NCI-H187 (cell line): ENCODE data around the gene VILL.
"Not testable (repeated sequence)": the region's sequence is repeated elsewhere in the genome, so short reads cannot be mapped to it uniquely, and the experiment has no call there.

Experiments used
- DNase-seq, 2 experiments: peaks; one replicate each; lab custom pipeline; 2025; lab: John Stamatoyannopoulos, UW

VILL gene

DNA sequence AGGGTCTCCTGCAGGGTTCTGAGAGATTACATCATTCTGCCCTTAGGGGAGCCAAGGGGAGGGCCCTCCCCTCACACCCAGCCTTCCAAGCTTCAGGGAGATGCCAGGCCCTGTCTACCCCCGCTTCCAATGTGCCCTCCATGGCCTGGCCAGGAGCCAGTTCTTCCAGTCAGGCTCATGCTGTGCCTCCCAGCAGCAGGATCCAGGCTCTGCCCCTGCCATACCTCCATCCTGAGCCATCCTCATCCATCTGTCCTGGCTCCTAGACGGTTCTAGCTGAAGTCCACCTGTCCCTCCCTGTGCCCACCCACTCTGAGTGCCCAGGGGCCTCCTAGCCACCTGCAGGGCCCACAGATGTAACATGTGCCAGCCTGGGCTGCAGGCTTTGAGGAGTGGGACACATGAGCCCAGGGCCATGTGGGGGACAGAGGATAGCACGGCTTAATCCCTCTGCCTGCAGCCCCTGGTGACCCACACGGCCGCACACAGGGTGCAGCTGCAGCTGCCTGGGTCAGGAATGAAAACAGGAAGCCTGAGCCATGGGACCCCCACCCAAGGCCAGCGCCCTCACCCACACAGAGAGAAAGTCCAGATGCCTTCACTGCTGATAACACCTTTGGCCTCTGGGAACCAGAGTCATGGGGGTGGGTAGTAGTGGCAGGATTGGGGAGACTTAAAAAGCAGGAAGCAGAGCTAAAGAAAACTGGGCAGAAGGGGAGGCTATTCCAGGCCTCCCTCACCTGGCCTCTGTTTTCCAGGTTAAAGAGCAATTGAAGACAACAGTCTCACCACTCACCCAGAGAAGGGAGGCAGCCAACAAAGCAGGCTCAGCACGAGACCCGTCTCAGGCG is 27.1 kb downstream of the VILL start:
- DNase-seq: no peak

DNA sequence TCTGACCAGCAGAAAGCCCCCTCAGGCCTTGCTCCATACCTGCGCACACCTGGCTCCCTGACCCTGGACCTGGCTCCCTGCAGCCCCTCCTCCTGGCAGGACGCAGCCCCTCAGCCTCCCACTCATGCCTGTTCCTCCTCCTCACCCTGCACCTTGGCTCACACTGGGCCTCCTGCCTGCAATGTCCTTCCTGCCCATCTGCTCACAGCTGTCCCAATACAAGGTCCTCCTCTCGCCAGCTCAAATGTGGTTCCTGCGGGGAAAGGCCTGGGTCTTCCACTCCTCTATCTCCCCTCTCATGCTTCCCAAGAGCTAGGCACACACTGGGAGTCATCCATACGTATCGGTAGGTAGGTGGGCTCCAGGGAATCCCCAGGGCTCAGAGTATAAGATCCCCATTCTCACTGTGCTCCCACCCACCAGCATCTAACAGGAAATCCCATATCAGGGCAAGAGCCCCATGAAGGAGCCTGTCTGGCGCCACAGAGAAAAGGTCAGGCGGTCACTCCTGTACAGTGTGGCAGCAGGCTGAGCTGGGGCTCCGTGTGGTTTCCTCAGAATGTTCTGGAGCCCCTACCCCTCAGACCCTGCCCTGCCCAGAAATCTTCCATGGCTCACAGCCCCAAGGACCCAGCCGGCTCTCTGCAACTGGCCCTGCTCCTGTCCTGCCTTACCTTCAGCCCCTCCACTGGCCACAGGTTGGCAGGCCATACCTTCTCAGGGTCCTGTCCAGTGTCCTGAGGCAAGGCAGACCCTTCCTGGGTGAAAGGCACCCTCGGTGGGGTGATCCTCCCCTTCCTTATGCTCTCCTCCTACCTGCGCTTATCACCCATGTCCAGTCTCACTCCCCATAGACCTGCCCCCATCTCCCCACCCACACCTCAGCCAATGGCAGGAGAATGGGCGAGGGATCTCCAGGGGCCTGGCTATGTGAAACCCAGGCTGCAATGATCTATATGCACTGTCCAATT is 28.0 kb downstream of the VILL start:
- no peak for DNase-seq

DNA sequence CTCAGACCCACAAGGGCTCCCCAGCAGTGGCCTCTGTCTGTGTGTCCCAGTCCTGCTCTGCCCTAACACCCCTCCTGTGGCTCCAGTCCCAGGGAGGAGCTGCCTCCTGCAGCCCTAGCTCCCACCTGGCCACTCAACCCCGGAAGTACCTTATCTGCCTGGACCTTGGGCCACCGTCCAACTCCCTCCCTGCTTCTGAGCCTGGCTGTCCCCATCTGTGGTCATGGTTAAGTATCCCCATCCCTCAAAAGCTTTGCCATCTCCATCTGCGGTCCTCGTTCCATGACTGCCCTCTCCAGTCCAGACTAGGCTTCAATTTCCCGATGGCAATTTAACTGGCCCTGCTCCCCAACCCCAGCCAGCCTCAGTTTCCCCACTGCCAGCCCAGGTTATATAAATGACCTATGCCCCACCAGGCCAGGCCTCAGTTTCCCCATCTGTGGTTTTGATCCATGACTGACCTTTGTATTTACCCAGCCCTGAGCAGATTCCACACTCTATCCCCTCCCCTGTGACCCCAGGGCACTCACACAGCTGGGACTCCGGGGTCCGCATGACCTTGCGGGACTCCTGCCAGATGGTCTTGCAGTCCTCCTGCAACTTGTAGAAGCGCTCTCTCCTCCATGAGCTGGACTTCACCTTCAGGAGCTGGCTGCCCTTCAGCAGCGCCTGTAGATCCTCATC is 29.2 kb downstream of the VILL start:
- DNase-seq: no peak

DNA sequence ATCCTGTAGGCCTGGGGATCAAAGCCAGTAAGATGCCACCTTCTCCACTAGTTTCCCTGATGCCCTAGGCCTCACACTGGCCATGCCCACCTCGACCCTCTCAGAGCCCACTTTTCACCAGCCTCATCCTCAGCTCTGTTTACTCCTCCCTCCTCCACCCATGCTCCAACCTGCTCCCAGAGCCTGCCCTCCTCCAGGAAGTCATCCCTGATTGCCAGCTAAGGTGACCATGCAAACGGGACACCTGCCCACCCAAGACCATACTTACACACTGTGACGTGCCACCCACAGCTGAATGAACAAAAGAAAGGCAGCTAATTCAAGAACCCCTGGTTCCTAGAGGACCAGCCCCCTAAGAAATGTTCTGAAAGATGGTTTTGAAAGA is 29.7 kb downstream of the VILL start:
- no peak for DNase-seq

DNA sequence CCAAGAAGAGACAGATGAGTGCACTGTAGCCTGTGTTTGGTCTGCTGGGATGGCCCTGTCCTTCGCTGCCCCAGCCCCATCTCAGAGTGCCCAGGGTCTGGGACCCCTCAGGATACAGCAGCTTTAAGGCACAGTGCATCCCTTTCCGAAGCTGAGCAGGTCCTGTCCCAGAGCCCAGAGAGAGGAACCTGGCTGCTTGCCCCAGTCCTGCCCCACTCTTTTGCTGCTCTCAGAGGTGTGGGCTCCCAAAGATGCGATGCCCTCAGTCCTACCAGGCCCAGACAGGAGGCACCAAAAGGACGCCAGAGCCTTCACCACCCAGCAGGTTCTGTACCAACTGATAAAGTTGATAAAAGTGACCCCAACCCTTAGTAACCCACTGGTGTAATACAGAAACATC is 30.6 kb downstream of the VILL start:
- no peak for DNase-seq

DNA sequence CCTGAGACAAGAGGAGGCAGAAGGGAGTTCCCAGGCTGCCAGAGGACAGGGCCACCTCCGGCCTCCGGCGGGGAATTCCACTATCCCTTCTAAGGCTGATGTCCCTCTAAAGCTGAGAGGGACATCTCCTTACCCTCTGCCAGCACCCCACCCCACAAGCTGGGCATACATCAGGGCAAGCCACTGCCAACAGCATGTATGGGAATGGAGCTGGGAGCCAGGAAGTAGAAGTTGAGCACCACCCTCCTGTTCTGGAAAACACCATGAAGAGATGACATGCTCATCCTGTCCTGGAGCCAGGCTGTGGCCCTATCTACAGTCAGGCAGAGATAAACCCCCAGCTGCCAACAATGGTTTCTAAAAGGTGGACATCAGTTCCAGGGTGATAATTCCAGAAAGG is 31.7 kb downstream of the VILL start:
- DNase-seq: no peak

DNA sequence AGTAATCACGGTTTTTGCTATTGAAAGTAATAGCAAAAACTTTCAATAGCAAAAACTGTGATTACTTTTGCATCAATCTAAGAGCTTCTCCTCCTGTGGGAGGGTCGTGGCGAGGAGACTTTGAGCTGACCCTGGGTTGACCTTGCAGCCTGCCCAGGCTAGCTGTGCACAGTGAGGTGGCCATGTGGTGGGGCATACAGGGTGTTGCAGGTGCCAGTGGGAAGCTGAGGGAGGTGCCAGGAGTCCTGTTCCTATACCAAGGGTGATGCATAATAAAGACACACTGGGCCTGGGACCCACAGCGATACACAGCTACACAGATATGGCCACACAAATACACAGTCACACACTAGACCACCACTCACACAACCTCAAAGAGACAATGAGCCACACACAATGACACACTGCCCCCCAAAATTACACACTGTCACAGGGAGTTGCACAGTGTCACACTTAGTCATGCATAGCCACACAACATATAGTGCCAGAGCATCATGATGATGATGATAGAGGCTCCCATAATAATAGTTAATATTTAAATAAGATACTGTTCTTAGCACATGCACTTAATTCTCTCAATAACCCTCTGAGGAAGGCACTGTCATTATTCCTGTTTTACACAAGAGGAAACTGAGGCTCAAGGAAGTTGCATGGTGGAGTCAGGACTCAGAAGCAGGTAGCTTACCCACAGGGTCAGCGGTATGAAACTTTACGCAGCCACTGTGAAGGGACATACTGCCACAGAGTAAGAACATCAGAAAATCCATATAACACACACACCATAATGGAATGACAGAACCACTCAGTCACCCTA is 32.5 kb downstream of the VILL start:
- no peak for DNase-seq

DNA sequence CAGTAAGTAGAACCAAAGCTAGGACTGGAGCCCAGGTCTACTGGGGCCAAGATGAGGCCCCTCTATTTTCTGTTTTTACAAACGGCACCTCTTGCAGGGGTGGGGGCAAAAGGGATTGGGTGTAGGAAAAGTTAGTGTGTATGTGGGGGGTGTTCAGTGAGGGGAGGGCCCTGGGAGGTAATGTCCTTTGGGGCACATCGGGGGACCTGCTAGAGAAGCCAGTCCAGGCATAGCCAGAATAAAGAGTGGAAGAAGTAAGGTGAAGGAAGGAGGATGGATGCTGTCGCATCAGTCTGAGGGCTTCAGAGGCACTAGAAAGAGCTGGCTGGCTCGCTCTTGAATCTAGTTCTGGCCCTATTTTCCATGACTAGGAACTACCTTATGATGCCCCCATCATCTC is 36.3 kb downstream of the VILL start:
- DNase-seq: no peak

DNA sequence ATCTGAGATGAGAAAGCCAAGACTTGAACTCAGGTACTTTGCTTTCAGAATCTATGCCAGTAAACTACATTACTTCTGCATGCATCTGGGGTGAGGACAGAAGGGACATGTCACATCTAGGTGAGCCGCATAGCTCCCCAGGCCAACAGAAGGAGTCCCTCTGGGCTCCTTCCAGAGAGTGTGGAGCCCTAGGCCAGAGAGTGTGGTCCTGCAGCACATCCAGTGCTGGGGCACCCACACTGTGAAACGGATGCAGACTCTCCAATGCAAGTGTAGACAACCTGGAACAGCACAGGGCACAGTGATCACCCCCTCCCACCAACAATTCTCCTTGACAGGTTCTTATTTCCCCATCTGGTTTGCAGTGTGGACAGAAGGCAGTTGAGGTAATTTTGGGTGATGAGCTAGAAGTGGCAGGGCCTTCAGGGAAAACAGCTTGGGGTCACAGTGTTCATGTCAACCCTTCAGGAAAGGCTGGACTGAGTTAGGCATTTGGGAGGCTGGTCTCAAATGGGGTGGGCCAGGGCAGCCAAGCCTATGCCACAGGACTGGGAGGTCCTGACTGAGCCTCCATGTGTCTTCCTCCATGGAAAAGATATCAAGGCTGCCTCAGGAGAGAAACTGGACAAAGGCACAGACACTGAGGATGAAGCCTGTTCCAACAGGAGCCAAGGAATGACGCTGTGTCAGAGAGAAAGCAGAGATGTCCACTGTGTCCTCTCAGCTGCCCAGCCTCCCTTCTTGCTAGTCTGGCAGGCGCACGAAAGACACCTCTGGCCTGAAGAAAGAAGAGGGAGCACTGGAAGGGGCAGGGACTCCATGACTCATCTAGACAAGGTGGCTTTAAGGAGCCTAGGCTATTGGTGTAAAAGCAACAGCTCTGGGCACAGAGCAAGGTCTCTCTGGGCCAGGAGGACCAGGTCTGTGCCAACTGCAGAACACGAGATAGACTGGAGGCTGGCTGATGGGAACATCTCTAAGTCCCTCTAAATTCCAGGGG is 37.2 kb downstream of the VILL start:
- no peak for DNase-seq

DNA sequence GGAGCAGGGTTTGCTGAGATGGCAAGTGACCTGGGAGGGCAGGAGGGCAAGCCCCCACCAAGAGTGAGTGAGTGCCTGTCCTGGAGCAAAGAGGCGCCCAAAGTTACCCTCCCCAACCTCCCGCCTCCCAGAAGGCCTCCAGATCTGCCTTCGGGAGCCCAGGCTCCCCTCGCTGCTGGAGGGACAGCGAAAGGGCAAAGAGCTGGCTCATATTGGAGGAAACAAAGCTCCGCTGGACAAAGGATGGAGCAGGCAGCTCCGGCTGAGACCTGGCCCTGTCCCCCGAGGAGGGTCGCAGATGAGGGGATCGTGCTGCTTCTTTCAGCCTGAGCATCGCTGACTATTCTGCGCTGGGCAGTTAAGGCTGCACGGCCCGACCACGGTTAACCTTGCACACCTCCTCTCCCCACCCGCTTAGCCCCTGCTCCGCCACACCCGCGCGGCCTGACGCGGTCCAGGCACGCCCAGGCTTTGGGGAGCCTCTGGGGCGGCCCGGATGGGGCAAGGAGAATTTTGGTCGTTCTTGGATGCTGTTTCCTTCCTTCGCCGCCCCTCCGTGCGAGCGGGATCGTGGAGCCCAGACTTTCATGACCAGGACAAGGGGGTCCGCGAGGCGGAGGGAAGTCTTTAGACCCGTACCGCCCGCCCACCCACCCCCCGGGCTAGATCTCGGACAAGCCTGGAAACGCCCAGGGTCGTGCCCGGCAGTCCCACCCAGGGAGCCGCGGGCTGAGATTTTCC is 38.2 kb downstream of the VILL start:
- DNase-seq: no peak

DNA sequence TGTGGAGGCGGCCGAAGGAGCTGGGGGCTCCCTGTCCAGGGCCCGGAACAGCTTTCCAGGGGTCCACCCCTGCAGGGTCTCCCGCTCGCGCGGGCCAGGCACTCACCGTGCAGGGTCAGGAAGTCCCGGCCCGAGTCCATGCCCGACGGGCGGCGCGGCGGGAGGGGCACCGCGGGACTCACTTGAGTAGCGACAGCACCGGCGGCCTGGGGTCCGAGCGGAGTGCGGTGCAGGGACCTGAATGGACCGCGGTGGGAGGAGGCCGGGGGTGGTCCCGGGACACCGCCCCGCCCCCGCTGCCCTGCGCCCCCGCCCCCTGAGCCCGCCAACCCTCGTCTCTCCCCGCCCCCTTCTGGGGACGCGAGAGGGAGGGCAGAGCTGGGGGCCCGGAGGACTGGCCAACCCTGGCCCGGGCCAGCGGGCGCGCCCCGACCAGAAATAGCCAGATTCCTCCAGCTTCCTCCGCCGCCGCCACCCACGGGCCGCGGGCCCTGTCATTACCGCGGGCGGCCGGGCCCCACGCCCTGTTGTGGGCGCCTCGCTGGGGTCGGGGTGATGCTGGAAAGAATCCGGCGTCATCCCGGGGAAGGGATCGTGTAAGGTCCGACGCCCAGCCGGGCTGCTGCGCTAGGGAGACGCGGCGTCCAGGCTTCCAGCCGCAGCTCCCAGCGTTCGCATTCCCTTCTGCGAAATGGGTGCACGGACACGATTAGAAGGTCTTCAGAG is 39.0 kb downstream of the VILL start, which contains the start of gene PLCD1:
TSS of gene PLCD1 (minus strand) at position 243 of the 726 bp plus-strand sequence. CDS start at position 140, 103 bp downstream.
- DNase-seq: no peak

DNA sequence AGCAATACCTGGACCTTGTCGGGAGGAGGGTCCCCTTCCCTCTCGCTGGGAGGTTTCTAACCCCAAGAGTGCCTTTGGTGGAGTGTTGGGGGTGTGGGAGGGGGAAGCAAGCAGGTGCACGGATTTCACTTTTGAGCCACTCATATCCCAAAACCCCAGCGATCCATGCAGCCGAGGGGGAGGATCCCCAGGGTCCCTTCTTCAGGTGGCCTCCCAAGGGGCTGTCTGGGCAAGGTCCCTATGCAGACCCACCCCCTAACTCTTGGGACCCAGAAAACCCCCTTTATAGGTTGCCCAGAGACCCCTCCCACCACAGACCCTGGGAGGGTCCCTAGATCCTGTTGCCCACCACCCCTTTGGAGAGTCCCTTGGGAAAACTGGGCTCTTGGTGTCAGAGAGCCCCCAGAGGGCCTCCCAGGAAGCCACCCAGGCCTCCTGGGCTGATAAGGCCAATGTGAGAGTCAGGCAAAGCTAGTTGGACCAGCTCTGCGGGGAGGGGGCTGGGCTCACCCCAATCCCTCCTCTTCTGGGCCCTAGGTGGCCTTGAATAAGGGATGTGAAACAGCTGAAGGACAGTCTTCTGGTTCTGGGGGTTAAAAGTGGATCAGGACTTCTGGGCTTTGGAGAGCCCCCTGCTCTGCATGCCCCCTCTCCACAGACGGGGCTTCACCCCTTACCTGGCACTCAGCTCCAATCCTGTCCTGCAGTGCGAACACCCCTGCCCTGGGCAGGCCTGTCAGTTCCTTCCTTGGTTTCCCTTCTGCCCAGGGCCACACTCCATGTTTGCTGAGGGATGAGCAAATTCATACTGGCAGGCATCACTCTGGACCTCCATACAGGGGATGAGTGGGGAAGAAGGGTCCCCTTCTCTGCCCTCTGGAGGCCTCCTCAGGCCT is 39.8 kb downstream of the VILL start:
- no peak for DNase-seq

DNA sequence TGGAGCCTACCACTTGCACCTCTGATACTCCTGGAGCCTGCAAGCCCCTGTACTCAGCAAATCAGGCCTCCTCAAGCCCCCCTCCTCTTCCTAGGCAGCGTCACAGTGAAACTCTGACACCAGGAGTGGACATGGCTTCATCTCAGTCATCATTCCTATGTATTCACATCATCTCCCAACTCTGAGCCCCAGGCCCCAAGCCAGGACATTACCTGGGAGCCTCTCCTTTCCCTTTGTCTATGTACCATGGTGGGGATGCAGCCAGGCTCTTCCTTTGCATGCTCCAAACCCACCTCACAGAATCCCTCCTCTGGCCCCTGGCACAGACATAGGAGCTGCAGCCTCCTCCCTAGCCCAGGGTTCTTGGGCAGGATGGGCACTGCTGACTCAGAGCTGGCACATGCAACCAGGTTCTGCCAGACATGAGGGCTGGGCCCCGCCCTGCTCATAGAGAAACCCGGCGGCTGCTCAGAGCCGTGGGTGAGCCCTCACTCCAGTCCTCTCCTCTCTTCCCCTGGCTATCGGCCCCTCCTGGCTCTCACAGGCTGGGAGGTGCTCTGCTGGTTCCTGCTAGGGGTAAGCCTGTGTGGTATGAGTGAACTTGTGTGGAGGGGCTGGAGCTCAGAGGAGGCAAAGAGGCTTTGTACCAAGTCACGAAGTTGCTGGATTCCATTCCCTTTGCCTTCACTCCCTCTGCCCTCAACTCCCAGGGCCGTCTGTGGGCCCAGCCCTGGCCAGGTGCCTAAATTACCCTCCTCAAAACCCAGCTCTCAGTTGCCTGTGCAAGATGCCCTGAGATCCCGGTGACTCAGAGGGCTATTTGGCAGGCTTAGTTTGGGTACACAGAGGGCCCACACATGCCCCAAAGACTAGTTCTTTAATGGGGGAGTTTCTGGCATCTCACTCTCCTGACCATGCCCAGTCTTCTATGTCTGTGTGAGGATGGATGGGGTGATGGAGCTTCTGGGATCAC is 40.7 kb downstream of the VILL start:
- no peak for DNase-seq

DNA sequence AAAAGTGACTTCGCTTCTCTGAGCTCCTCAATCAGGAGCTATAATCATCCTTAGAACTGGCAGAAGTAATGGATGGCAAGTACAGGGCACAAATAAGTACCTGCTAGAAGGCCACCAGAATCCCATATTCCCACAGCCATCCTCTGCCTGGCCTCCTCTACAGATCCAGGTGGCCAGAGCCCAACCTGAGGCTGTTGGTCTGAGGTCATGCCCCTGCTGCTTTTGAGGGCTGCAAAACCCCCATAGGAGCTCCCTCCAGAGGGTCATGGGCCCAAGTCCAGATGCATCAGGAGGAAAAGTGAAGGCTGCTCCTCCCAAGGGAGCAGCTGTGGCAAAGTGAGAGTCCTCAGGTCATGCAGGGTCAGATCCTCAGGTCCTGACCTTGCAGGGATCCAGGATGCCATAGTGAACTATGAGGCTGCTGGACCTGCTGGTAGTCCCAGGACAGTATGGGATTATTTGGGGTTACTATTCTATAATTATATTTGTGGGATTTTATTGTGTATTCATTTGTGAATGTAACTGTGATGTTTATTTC is 41.8 kb downstream of the VILL start:
- no peak for DNase-seq

DNA sequence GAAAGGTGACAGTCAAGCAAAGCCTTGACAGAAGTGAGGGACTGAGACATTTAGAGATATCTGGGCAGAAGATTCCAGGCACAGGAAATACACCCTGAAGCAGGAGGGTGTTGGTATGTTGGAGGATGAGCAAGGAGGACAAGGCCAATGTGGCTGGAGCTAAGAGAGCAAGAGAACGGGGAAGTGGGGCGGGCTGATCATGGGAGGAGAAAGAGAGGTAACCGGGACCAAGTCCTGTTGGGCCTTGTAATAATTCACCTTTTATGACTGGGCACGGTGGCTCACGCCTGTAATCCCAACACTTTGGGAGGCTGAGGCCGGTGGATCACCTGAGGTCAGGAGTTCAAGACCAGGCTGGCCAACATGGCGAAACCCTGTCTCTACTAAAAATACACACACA is 43.0 kb downstream of the VILL start:
- not testable (repeated sequence) for DNase-seq

DNA sequence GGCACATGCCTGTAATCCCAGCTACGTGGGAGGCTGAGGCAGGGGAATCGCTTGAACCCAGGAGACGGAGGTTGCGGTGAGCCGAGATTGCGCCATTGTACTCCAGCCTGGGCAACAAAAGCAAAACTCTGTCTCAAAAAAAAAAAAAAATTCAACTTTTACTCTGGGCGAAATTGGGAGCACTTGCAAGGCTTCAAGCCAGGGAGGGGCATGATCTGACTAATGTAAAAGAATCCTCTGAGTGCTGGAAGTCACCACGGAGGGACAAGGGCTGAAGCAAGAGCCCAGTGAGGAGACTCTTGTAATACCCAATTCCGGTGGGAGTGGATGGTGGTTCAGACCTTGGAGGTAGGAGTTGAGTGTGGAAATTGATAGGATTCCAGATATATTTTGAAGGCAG is 43.7 kb downstream of the VILL start:
- not testable (repeated sequence) for DNase-seq
